ENCODE measurements around the gene DBI. TPM values are rescaled to one million over a fixed set of nuclear protein-coding genes. Genes with fewer than 3 reads are reported as not detected.
A peak's percentile ranks its signal among the peaks of the same experiment; 100 is the strongest.
"Not testable (repeated sequence)": the region's sequence is repeated elsewhere in the genome, so short reads cannot be mapped to it uniquely, and the experiment has no call there.

The DBI gene
- total RNA-seq, 1 experiment from 2014 or later: 247 TPM

DNA sequence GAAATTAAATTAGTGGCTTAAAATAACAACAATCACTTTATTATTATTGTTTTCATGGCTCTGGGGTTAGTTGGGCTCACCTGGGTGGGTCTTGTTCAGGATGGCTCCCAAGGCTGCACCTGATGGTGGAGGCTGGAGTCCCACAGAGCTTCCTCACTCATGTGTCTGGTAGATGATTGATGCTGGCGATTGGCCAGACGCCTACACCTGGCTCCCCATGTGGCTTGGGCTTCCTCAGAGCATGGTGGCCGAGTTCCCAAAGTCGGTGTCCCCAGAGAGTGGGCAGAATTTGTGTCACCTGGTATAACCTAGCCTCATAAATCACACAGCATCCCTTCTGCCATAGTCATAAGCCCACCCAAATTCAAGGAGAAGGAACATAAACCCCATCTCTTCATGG is 18.2 kb downstream of the DBI start:
- DNase-seq (ENCODE audit: low read depth, low spot score): no peak

DNA sequence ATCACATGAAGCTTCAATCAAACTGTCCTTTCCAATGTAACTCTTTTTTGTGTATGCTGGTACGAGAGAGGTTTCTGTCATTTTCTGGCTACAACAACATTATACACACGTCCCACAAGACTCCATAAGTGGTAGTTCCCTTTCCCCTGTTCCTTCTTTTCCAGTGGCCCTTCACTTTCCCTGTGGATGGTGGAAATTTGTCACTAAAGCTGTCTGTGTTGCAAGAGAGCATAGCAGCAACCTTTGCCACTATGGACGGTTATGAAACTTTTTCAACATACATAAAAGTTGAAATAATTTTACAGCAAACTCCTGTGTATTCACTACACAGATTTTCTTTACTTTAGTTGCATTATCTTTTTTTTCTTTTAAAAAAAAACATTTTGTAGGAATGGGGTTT is 18.7 kb downstream of the DBI start:
- in situ Hi-C loops (cut with HindIII; ENCODE audit: low pct_unique_long_range_greater_than_20kb, low sequenced_read_pairs): no loop called here
- no peak for DNase-seq (ENCODE audit: low read depth, low spot score)

More for the DNA sequence above, 18.2 kb downstream of the DBI start:
- in situ Hi-C loops (cut with HindIII; ENCODE audit: low pct_unique_long_range_greater_than_20kb, low sequenced_read_pairs): no loop called here

DNA sequence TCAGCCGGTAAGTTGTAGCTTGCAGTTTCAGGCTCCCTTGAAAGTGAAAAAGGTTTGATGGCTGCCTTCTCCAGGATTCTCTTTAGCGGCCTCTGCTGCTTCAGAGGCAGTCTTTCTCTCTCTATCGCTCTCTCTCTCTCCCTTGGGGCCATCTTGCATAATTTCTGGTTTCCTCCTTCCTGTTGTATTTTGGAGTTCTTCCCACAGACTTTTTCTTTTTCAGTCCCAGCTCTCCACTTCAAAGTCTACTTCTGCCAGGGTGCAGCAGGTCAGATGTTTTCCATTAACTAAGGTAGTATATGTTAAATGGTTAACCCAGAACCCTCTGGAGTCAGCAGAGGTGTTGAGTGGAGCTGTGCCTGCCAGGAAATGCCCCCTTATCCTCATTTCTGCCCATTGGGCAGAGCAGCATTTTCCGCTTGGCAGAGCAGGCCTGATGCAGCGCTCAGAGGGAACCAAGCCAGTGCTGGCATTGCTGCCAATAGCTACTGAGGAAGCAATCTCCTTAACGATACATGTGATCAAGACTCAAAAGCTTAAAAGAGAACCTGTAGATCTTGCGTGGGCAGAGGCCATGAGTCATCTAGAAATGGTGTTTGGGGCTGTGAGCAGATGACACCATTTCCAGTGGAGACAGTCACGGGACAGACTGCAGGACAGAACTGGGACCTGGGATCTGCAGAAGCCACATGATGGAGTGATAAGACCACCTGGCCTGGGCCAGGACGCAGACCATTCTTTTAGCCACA is 20.8 kb downstream of the DBI start:
- in situ Hi-C loops (cut with HindIII; ENCODE audit: low pct_unique_long_range_greater_than_20kb, low sequenced_read_pairs): no loop called here
- DNase-seq (ENCODE audit: low read depth, low spot score): peak; percentile 84

DNA sequence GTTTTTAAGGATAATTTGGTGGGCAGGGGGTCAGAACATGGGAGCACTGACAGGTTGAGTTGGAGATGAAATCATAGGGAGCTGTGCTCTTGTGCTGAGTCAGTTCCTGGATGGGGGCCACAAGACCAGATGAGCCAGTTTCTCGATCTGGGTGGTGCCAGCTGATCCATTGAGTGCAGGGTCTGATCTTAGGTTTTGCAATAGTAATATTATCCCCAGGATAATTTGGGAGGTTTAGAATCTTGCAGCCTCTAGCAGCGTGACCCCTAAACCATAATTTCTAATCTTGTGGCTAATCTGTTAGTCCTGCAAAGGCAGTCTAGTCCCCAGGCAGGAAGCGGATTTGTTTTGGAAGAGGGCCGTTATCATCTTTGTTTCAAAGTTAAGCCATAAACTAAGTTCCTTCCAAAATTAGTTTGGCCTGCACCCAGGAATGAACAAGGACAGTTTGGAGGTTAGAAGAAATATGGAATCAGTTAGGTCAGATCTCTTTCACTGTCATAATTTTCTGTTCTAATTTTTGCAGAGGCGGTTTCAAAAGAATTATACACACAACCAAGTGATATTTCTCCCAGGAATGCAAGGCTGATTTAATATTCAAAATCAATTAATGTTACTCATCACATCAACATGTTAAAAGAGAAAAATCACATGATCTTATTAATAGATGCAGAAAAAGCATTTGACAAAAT is 23.0 kb downstream of the DBI start:
- no peak for DNase-seq (ENCODE audit: low read depth, low spot score)
- in situ Hi-C loops (cut with HindIII; ENCODE audit: low pct_unique_long_range_greater_than_20kb, low sequenced_read_pairs): no loop called here

DNA sequence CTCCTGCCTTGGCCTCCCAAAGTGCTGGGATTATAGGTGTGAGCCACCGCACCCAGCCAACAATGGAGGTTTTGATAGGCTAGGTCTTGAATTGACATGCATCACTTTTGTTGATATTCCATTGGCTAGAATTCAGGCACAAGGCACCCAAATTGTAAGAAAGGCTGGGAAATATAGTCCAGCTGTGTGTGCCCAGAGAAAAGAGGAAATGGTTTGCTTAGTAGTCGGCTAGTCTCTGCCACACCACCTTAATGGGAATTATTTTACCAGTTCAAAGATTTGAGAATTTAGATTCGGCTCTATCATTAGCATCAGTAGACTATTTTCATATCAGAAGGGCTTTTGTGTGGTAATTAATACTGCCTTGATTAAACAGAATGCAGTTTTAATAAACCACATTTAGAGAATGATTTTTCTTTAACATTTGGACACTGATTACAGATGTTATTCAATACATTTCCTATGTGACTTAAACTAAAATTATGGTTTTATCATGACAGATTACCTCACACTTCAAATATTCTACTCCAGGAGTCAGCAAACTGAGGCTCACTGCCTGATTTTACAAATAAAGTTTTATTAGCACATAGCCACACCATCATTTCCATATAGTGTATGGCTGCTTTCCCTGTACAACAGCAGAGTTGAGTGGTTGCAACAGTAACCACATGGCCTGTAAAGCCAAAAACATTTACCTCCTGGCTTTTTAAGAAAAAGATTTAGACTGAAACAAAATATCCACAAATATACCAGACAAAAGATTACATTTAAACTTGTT is 27.4 kb downstream of the DBI start:
- in situ Hi-C loops (cut with HindIII; ENCODE audit: low pct_unique_long_range_greater_than_20kb, low sequenced_read_pairs): no loop called here
- no peak for DNase-seq (ENCODE audit: low read depth, low spot score)

DNA sequence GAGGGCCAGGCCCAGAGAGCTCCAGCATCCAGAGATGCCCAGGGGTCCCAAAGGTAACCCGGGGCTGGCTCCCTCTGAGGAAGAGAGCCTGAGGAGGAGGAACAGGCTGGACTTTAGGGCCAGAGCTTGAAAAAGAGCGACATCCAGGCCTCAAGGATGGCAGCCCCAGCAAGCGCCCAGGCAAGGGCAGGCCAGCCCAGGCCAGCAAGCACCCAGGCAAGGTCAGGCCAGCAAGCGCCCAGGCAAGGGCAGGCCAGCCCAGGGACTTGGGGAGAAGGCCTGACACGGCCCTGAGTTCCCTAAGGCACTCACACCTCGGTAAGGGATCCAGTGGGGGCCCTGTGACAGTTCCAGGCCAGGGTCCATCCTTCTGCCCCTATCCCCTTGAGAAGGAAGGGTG is 30.4 kb downstream of the DBI start:
- in situ Hi-C loops (cut with HindIII; ENCODE audit: low pct_unique_long_range_greater_than_20kb, low sequenced_read_pairs): no loop called here

DNA sequence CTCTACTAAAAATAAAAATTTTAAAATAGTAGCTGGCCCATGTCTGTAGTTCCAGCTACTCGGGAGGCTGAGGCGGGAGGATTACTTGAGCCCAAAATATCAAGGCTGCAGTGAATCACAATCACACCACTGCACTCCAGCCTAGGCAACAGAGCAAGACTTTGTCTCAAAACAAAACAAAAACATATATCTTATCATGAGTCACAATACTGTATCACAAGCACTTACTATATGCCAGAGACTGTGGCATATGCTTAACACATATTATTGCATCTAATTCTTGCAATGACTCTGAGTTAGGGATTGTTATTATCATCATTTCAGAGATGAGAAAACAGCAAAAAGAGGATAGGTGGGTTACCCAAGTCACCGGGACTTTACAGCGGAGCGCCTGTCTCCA is 35.3 kb downstream of the DBI start:
- in situ Hi-C loops (cut with HindIII; ENCODE audit: low pct_unique_long_range_greater_than_20kb, low sequenced_read_pairs): no loop called here
- no peak for DNase-seq (ENCODE audit: low read depth, low spot score)

More for the DNA sequence above, 30.4 kb downstream of the DBI start:
- DNase-seq (ENCODE audit: low read depth, low spot score): no peak

DNA sequence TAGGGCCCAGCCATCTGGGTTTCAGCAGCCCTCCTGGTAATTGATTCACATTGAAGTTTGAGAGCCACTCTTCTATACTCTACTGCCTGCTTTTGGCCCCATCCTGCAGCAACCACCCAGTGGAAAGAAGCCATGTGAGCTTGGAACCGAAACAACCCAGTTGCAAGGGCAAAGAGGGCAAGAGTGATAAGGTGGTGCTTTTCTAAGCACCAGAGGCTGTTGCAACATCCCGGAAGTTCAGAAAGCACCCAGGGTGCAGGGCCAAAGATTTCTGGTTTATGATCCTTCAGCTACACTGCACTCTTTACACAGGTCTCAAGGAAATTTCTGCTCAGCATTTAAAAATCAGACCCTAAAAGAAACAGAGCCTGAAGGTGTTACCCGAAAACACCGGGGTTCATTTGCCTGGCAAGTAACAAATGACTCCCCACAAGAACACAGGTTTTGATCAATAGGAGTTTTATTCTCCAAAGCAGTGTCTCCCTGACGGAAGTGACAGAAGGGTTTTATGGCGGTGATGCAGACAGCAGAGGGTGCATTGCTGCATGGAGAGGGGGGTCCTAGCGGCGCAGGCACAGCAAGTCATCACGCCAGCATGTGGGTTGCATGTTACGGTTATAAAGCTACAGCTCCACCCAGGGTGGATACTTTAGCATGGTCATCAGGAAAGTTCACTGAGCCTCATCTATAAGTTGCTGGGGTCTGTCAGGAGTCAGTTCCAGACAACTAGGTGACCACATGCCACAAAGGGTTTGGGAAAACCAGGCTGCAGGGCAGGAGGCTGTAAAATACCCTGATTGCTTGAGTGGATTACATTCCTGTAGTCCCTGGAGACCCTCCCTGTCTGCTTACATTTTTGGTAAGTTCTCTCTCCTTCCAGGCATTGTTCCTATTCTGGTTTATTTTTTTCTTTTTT is 36.1 kb downstream of the DBI start:
- in situ Hi-C loops (cut with HindIII; ENCODE audit: low pct_unique_long_range_greater_than_20kb, low sequenced_read_pairs): no loop called here

DNA sequence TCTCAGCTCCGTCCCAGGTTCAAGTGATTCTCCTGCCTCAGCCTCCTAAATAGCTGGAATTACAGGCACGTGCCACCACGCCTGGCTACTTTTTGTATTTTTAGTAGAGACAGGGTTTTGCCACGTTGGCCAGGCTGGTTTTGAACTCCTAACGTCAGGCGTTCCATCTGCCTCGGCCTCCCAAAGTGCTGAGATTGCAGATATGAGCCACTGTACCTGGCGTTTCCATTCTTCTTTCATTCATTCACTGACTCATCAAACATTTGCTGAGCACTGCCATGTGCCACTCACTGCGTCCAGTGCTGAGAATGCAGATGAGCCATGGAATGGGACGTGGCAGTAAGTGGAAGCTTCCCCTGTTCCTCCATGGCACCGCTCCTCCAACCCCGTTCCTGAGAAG is 36.8 kb downstream of the DBI start:
- DNase-seq (ENCODE audit: low read depth, low spot score); in situ Hi-C loops (cut with HindIII; ENCODE audit: low pct_unique_long_range_greater_than_20kb, low sequenced_read_pairs): not testable (repeated sequence)

More for the DNA sequence above, 36.1 kb downstream of the DBI start:
- DNase-seq (ENCODE audit: low read depth, low spot score): no peak

DNA sequence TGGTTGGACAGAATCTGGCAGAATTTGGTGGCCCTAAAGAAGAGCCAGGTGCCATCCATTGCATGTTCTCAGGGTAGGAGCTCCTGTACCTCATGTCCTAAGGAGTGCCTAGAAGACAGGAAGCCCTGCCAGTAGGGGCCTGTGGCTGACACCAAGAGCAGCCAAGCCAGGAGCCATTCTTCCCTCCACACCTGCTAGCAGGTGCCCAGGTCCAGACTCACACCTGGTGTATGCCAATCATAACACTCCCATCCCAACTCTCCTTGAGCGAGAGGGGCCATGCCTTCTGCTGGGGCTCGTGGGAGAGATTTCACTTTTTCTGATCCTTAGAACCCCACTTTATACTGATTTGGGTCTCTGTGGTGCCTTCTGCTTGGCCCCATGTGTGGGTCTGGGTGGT is 38.4 kb downstream of the DBI start:
- no peak for DNase-seq (ENCODE audit: low read depth, low spot score)
- in situ Hi-C loops (cut with HindIII; ENCODE audit: low pct_unique_long_range_greater_than_20kb, low sequenced_read_pairs): no loop called here

DNA sequence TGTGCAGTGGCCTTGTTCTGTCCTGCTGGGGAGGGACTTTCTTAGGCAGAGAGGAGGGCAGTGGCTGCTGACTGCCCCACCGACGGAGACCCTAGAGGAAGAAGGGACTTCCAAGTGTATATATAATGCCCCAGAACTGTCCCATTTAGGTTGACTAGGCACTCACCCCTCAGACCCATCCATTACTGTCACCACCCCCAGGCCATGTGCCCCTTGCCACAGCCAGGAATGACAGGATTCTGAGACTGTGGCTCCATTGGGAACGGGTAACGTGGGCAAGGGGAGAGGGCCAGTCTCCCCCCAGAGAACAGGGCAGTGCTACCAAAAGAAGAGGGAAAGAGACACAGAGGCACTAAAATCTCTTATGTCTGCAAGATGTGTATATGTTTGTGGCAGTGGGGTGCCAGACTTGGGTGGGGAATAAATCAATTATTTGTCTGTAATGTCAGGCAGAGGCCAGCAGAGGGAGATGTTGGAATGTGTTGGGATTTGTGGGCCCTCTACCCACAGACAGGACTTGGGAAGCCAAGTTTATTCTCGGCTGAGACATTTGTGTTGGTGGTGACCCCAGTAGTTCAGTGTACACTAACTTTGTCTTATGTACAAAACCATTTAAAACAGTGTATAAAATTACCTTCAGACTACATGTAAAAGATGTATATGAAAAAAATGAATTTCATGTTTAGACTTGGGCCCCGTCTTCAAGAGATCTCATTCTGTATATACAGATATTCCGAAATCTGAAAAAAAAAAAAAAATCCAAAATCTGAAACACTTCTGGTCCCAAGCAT is 40.8 kb downstream of the DBI start:
- peak; percentile 67 for DNase-seq (ENCODE audit: low read depth, low spot score)
- in situ Hi-C loops (cut with HindIII; ENCODE audit: low pct_unique_long_range_greater_than_20kb, low sequenced_read_pairs): no loop called here

DNA sequence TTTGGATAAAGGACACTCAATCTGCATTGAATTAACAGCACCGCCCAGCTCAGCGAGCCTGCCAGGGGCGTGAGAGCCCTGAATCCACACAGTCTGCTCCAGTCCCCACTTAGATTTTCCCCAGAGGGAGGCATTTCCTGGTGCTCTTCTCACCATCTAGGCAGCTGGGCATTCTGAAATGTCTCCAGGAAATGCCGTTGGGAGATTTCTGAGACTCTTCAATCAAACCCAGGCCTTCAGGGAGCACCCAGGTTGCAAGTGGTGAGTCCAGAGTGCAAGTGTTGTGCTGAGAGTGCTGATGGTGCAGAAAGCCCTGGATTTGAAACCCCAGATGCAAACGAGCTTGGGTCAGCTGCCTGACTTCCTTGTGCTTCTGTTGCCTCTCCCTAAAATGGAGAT is 41.4 kb downstream of the DBI start:
- no peak for DNase-seq (ENCODE audit: low read depth, low spot score)
- in situ Hi-C loops (cut with HindIII; ENCODE audit: low pct_unique_long_range_greater_than_20kb, low sequenced_read_pairs): no loop called here

DNA sequence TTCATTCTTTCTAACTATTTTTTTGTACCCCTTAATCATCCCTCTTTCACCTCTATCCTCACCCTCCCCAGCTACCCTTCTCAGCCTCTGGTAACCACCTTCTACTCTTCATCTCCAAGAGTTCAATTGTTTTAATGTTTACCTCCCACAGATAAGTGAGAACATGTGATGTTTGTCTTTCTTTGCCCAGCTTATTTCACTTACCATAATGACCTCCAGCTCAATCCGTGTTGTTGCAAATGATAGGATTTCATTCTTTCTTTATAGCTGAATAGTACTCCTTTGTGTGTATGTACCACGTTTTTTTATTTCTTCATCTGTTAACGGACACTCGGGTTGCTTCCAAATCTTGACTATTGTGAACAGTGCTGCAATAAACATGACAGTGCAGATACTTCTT is 42.7 kb downstream of the DBI start:
- DNase-seq (ENCODE audit: low read depth, low spot score): peak; percentile 22
- in situ Hi-C loops (cut with HindIII; ENCODE audit: low pct_unique_long_range_greater_than_20kb, low sequenced_read_pairs): no loop called here

DNA sequence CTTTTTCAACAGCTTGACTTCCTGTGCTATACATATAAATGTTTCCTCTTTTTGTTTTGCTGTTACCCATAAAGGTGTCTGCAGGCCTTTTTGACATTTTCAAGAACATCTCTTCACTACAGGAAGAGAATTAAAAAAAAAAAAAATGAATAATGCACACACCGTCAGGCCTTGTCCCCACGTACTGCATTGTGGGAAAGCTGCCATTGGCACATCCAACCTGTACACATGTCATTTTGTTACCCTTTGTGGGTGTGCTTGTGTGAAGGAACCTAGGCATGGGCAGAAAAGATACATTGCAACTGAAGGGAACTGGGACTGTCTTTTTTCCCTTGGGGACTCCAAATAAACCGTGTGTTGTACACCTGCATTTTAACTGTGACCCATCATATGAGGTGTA is 48.1 kb downstream of the DBI start:
- in situ Hi-C loops (cut with HindIII; ENCODE audit: low pct_unique_long_range_greater_than_20kb, low sequenced_read_pairs): no loop called here
- no peak for DNase-seq (ENCODE audit: low read depth, low spot score)

DNA sequence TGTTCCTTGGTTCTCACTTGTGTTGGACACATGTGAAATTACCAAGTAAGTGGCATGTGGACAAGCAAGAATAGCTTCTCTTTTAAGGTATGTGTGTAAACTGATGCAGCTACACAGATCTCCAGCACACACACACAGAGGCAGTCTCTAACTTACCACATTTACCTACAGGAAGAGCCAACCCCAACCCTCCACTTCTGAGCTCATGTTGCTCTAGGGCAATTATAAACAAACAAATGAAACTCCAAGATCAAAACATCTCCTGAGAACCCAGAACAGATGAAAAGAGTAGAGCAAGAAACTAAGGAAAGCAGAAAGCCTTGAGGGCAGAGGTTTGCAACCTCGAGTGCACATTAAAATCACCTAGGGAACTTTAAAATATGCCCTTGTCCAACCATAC is 48.9 kb downstream of the DBI start:
- DNase-seq (ENCODE audit: low read depth, low spot score): no peak
- in situ Hi-C loops (cut with HindIII; ENCODE audit: low pct_unique_long_range_greater_than_20kb, low sequenced_read_pairs): no loop called here

DNA sequence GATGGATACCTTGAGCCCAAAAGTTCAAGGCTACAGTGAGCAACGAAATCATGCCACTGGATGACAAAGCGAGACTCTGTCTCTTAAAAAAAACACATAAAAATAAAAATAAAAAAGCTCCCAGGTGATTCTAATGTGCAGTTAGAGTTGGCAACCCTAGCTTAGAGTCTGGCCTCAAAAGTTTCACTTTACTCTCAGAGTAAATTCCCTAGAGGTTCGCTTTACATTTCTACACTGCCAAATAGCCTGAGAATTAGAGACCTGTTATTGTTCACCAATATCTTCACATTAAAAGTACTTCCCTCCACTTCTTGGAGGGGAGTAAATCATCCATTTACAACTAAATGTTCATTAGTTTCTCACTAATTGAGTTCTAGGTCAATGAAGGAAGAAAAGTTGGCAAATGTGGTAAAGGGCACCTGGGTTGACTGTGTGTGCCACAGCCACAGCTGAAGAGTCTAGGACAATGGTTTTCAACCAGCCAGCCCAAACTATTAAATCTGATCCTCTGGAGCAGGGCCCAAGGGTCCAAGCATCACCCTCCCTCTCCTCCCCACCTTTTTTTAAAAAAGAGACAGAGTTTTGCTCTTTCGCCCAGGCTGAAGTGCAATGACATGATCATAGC is 49.6 kb downstream of the DBI start:
- in situ Hi-C loops (cut with HindIII; ENCODE audit: low pct_unique_long_range_greater_than_20kb, low sequenced_read_pairs): no loop called here

More for the DNA sequence above, 49.6 kb downstream of the DBI start:
- DNase-seq (ENCODE audit: low read depth, low spot score): no peak
